Measurements from ENCODE around the gene SLC2A4. TPM values are rescaled to one million over a fixed set of nuclear protein-coding genes. Genes with fewer than 3 reads are reported as not detected.

Gene SLC2A4
- total RNA-seq (ENCODE audit: unreplicated experiment) = 0.42 TPM
- long read RNA-seq = 0 reads

GRCh38 chr17:7281074-7281952 lies at the start of gene SLC2A4:
Gene SLC2A4, plus strand, starts transcription at chr17:7281718. Its CDS starts 217 bp downstream, at chr17:7281935.
- Mint-ChIP-seq H3K36me3 (ENCODE audit: unreplicated experiment) (no peaks in the 10 kb centered on the region), H3K27me3 (ENCODE audit: unreplicated experiment) (peaks cover 19% of the 10 kb centered on the region), H3K4me1 (ENCODE audit: low read depth, unreplicated experiment) (peaks cover 4% of the 10 kb centered on the region), H3K9me3 (ENCODE audit: unreplicated experiment) (peaks cover 2% of the 10 kb centered on the region), H3K4me3 (ENCODE audit: unreplicated experiment) (peak within 1 kb of the TSS; percentile 81), H3K27ac (ENCODE audit: unreplicated experiment) (no peak within 1 kb of the TSS)
- TF ChIP-seq, protein P1, sequence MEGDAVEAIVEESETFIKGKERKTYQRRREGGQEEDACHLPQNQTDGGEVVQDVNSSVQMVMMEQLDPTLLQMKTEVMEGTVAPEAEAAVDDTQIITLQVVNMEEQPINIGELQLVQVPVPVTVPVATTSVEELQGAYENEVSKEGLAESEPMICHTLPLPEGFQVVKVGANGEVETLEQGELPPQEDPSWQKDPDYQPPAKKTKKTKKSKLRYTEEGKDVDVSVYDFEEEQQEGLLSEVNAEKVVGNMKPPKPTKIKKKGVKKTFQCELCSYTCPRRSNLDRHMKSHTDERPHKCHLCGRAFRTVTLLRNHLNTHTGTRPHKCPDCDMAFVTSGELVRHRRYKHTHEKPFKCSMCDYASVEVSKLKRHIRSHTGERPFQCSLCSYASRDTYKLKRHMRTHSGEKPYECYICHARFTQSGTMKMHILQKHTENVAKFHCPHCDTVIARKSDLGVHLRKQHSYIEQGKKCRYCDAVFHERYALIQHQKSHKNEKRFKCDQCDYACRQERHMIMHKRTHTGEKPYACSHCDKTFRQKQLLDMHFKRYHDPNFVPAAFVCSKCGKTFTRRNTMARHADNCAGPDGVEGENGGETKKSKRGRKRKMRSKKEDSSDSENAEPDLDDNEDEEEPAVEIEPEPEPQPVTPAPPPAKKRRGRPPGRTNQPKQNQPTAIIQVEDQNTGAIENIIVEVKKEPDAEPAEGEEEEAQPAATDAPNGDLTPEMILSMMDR (IDR thresholded peaks at IDR 0.05; ENCODE audit: partially characterized antibody, unreplicated experiment) = no peak
- DNase-seq = peak; percentile 88

GRCh38 chr17:7232114-7232513 lies 49.4 kb upstream of the SLC2A4 start:
- TF ChIP-seq, protein P1 (IDR thresholded peaks at IDR 0.05; ENCODE audit: partially characterized antibody, unreplicated experiment) = no peak
- DNase-seq = no peak
- H3K36me3 Mint-ChIP-seq (ENCODE audit: unreplicated experiment) = peaks cover 5% of the 10 kb centered on the region
- peaks cover 17% of the 10 kb centered on the region for H3K9me3 Mint-ChIP-seq (ENCODE audit: unreplicated experiment)
- peaks cover 27% of the 10 kb centered on the region for H3K27me3 Mint-ChIP-seq (ENCODE audit: unreplicated experiment)
- peak overlapping the region; percentile 18 for H3K27ac Mint-ChIP-seq (ENCODE audit: unreplicated experiment)
- H3K4me3 Mint-ChIP-seq (ENCODE audit: unreplicated experiment) = peak overlapping the region; percentile 72
- peaks cover 21% of the 10 kb centered on the region for H3K4me1 Mint-ChIP-seq (ENCODE audit: low read depth, unreplicated experiment)

- peaks cover 20% of the 10 kb centered on the region for H3K9me3 Mint-ChIP-seq (ENCODE audit: unreplicated experiment)
- TF ChIP-seq, protein P1 (IDR thresholded peaks at IDR 0.05; ENCODE audit: partially characterized antibody, unreplicated experiment) = no peak
- no peak for DNase-seq
- peak overlapping the region; percentile 81 for H3K27ac Mint-ChIP-seq (ENCODE audit: unreplicated experiment)
- peaks cover 24% of the 10 kb centered on the region for H3K4me1 Mint-ChIP-seq (ENCODE audit: low read depth, unreplicated experiment)
- H3K4me3 Mint-ChIP-seq (ENCODE audit: unreplicated experiment) = peak overlapping the region; percentile 92
- H3K27me3 Mint-ChIP-seq (ENCODE audit: unreplicated experiment) = peaks cover 26% of the 10 kb centered on the region
- H3K36me3 Mint-ChIP-seq (ENCODE audit: unreplicated experiment) = peaks cover 6% of the 10 kb centered on the region
Observed at GRCh38 chr17:7233701-7234082, 47.8 kb upstream of the SLC2A4 start.

- TF ChIP-seq, protein P1 (IDR thresholded peaks at IDR 0.05; ENCODE audit: partially characterized antibody, unreplicated experiment) = no peak
- DNase-seq = peak; percentile 94
Observed at GRCh38 chr17:7234083-7234951, 47.2 kb upstream of the SLC2A4 start, which contains the start of gene DVL2. Gene DVL2, minus strand, starts transcription at chr17:7234517. Its CDS starts 255 bp downstream, at chr17:7234262.

More at GRCh38 chr17:7234083-7234951, 47.2 kb upstream of the SLC2A4 start, which contains the start of gene DVL2:
- Mint-ChIP-seq H3K9me3 (ENCODE audit: unreplicated experiment) (peaks cover 22% of the 10 kb centered on the region), H3K36me3 (ENCODE audit: unreplicated experiment) (peaks cover 6% of the 10 kb centered on the region), H3K4me1 (ENCODE audit: low read depth, unreplicated experiment) (peaks cover 24% of the 10 kb centered on the region), H3K27ac (ENCODE audit: unreplicated experiment) (peak within 1 kb of the TSS; percentile 89), H3K4me3 (ENCODE audit: unreplicated experiment) (peak within 1 kb of the TSS; percentile 92), H3K27me3 (ENCODE audit: unreplicated experiment) (peaks cover 26% of the 10 kb centered on the region)

Data from glutamatergic neuron (in vitro differentiated cells).